GM18502 (cell line): ENCODE data around the gene NRL.
A peak's percentile ranks its signal among the peaks of the same experiment; 100 is the strongest.

Source experiments
- ATAC-seq: cut with Tn5 transposase; IDR thresholded peaks from one replicate; pipeline ENCODE4 v1.9.1; 2021; ENCODE audit warnings: mild to moderate bottlenecking; ENCODE audit not compliant: unreplicated experiment, poor library complexity

NRL gene

DNA sequence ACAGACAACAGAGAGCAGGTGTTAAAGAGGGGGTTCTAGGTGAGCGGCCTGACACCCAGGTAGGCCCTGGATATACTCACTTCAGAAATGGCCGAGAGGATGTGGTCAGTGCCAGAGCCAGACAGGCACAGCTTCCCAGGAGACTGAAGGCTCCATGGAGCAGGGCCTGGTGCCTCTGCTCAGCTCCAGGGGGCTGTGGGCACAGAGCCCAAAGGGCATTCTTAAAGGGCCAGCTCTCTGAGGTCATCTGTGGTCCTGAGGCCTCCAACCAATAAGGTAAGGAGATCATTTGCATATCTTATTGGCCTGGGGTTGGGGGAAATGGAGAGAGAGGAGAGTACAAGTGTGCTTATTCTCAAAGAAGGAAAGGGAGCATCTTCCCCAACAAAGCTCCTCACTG, 30.3 kb downstream of the NRL start:
- ATAC-seq = no peak

DNA sequence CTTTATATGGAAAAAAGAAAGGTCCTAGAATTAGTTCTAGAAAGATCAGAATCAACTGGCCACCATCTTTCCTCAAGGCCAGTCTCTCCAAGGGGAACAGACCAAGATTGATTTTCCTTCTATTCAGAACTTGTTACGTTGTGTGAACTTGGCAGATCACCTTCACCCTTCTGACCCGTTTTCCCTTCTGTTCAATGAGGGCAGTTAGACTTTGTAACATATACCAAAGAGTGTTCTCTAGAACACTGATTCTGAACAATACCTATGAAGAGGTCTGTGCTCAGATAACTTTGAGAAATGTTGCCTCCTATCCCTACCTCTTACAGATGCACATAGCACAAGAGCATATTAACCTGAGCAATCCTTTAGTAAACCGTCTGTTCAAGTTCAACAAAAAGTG, 31.3 kb downstream of the NRL start:
- ATAC-seq = no peak

GRCh38 chr14:24082411-24083080, 32.2 kb downstream of the NRL start:
- ATAC-seq = no peak

DNA sequence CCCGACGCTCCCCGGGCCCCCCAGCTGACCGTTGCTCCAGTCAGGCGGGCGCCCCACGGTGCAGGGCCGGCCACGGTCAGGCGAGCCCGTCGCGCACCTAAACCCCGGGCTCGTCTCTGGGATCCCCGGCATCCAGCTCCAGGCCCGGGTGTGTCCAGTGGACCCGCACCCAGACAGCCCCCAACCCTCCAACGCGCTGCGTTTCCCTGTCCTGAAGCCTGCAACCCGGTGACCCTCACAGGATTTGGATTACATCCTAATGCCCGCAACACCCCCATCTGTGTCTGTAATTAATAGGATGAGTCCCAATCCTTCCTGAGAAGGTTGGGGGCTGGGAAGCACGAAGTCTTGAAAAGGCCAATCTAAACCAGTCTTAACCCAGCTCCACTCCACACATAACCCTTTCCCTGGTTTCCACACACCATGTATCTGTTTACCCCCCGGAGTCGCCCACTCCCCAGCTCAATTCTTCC, 33.0 kb downstream of the NRL start:
- no peak for ATAC-seq

GRCh38 chr14:24080888-24081738, 33.6 kb downstream of the NRL start:
- ATAC-seq = peak; percentile 96

DNA sequence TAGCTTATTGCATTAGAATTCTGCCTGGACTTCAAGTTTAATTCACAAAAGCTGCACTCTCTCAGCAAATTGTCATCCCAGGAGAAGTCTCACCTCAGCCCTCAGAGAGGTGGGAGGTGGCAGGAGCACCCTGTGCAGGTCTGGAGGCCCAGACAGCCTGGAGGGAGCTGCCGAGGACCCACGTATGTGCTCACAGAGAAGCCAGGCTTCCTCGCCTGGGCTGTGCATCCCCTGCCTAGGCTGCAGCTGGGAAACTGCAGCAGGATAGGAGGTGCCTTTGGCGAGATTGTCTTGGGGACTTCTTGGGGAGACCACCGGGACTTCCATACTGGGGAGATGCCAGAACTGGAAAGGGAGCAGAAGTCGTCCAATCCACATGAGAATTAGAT, 34.6 kb downstream of the NRL start:
- no peak for ATAC-seq

- no peak for ATAC-seq
These were observed 35.1 kb downstream of the NRL start for GRCh38 chr14:24079491-24080141.

GRCh38 chr14:24078146-24078545, 36.6 kb downstream of the NRL start:
- no peak for ATAC-seq

GRCh38 chr14:24077086-24077485, 37.7 kb downstream of the NRL start:
- no peak for ATAC-seq

DNA sequence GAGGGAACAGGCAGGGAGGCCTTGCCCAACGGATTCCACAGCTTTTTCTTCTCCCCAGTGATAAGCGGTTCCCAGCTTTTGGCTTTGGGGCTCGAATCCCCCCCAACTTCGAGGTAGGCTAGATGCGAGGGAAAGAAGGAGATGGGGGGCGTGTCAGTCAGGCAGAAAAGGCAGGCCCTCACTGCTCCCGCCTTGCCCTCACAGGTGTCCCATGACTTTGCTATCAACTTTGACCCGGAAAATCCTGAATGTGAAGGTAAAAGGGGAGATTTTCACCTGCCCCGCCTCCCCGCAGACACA, 38.5 kb downstream of the NRL start:
- ATAC-seq = no peak

- no peak for ATAC-seq
These were observed 39.1 kb downstream of the NRL start for GRCh38 chr14:24075485-24076301.

- ATAC-seq = no peak
These were observed 39.9 kb downstream of the NRL start for GRCh38 chr14:24074625-24075484.

DNA sequence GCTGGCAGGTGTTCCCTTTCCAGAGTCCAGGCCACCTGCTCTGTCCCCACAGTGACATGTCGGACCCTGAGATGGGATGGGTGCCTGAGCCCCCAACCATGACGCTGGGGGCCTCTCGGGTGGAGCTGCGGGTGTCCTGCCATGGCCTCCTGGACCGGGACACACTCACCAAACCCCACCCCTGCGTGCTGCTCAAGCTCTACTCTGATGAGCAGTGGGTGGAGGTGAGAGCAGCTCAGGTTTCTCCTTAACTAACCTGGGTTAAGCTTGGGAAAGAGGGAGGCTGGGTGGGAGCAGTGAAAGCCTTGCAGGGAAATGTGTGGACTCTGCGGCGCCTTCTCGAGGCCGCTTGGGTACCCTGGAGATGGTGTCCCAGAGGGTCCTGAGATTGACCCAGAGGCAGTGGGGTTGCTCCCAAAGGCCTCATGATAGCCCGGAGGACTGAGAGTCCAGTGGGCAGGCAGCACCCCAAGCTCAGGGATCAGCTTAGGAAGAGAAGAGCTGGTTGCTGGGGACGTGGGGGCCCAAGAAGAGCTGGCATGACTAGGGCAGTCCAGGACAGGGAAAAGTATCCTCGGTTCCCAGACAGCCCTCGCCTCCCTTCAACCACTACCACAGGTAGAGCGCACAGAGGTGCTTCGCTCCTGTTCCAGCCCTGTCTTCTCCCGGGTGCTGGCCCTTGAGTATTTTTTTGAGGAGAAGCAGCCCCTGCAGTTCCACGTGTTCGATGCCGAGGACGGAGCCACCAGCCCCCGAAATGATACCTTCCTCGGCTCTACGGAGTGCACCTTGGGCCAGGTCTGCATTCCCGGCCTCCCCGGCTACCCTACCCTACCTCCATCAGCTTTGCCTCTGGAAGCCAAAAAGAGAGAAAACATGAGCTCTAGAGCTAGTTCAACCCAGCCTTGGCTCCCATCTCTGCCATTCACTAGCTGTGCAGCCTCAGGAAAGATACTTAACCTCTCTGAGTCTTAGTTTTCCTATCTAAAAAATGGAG, 41.6 kb downstream of the NRL start:
- ATAC-seq = no peak

GRCh38 chr14:24072436-24072835, 42.3 kb downstream of the NRL start:
- ATAC-seq = no peak

DNA sequence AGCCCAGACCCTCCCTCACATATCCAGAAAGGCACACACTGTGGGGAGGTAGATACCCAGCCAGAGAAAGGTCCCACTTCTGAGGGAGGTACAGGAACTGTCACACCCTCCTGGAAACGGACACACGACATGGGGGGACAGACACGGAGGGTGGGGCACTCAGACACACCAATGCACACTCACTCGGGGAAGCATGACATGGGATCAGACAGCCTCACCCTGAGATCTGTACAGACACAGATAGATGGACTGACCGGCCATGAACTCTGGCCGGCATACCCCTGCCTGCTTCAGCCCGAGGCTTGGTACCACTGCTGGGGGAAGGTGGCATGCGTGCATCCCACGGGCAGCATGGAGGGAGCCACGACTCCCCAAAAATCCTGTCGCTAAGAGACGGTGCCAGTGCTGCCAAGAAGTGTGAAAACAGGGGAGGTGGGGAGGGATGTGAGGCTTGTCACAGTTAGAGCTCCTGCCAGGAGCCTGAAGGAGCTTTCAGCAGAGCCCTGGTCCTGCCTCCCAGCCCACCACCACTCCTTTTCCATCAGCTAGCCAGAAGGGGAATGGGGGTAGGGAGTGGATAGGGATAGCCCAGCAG, 42.8 kb downstream of the NRL start:
- no peak for ATAC-seq

DNA sequence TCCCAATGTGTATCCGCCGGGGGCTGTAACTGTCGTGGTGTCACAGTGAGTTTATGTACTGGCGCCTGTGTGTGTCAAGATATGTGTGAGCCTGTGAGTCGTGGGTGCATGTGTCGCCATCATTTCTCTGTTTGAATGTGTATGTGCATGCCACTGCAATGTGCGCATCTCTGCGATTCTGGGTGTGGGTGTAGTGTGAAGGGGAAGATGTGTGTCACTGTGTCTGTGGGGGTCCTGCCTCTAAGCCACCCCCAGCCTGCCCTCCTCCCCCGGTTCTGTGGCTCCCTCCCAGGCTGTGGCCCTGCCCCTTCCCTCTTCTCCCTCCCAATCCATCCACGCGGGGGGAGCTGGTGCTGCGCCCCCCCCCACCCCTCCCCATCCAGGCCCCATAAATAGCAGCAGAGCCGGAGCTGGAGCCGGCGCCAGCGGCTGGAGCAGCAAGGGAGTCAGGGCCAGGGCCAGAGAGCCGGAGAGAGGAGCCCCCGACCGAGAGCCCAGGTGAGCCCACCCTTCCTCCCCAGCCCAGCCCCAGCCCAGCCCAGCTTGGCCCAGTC, 43.5 kb downstream of the NRL start, which contains the start of gene CPNE6:
TSS of gene CPNE6 (plus strand) at position 419 of the 554 bp plus-strand sequence. CDS start 1,375 bp downstream, outside the sequence.
- ATAC-seq = no peak

DNA sequence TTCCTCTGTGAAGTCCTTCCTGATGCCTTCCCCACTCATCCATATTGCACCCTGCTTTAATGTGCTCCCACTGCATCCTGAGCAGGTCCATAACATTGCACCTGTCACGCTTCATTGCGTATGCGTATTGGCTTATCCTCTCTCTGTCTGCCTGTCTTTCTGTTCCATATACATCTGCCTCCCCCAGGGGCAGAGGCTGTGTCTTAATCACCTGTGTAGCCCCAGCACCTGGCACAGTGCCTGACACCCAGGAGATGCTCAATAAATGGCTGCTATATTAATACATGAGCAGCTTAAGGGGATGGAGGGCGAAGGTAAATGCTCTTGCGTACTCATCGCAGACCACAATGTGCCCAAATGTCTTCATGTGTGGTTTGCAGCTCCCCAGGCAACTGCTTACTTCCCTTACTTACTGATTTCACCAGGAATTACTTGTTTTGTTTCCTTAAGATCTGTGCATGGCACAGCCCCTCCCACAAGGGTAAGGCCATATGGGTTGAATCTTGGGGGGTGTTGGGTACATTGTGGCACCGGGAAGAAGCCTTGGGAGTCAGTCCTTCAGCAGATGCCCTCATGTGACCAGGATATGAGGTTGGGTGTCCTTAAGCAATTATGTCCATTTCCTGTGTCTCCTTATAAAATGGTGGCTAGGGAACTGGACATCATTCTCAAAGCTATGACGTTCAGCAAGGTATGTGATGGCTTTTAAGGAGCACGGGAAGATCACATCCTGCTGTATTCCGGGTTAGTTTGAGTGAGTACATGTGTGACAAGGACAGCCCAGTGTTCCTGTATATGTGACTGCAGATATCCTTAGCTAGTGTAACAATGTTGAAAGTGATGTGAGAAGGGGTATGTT, 44.2 kb downstream of the NRL start:
- ATAC-seq = no peak
